Urothelium cell line (cell line): ENCODE data around the gene GFOD2.
"Not testable (repeated sequence)": the region's sequence is repeated elsewhere in the genome, so short reads cannot be mapped to it uniquely, and the experiment has no call there.

ENCODE experiments used
- DNase-seq: peaks from one replicate; pipeline ENCODE4 v3.0.0; 2011; ENCODE audit warnings: low spot score, mixed read lengths
- FAIRE-seq: peaks from 2 replicates; lab custom pipeline; 2011; peaks lifted over from hg19 to GRCh38; lab: Jason Lieb, UNC

The GFOD2 gene

DNA sequence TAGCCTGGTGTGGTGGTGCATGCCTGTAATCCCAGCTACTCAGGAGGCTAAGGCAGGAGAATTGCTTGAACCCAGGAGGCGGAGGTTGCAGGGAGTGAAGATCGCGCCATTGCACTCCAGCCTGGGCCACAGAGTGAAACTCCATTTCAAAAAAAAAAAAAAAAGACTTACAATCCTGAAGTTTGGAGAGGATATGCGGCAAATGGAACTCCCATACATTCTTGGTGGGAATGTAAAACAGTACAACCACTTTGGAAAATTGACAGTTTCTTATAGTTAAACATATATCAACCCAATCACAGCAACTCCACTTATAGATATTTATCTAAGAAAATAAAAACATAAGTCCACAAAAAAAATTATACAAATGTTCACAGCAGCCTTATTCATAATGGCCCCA is 11.9 kb downstream of the GFOD2 start:
- FAIRE-seq (no peak), DNase-seq (no peak)

DNA sequence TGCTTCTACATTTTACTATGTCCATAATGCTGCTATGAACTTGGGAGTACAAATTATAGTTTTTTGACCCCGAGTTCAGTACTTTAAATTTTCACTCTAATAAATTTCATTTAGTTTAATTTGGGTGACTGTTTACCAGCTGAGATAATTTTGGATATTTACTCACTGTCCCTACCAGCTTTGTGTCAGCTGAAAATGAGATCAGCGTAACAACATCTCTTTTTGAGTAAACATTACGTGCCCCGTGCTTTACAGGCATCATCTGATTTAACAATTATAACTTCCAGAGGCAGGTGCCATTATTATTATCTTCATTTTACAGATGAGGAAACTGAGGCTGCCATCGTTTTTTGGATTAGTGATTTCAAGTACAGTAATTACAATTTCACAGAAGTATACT is 15.0 kb downstream of the GFOD2 start:
- DNase-seq (no peak), FAIRE-seq (no peak)

DNA sequence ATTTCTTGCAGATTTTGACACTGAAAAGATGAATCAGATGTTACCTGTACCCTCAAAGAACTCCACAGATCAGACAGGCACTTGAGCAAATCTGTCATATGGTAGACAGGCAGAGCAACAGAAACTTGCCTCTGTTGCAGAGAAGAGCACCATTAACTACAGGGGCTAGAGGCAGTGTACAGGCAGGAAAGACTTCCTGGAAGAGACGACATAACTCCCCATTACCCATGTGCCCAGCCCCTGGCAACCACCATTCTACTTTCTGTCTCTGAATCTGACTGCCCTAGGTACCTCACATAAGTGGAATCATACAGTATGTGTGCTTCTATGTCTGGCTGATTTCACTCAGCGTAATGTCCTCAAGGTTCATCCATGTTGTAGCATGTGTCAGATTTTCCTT is 15.5 kb downstream of the GFOD2 start:
- DNase-seq: no peak
- FAIRE-seq: no peak

DNA sequence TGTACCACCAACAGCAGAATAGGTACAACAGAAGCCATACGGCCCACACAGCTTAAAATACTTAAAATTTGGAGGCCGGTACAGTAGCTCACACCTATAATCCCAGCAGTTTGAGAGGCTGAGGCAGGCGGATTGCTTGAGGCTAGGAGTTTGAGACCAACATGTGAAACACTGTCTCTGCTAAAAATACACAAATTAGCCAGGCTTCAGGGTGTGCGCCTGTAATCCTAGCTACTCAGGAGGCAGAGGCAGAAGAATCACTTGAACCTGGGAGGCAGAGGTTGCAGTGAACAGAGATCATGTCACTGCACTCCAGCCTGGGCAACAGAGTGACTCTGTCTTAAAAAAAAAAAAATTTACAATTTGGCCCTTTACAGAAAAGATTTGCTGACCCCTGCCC is 17.0 kb downstream of the GFOD2 start:
- no peak for DNase-seq
- FAIRE-seq: no peak

DNA sequence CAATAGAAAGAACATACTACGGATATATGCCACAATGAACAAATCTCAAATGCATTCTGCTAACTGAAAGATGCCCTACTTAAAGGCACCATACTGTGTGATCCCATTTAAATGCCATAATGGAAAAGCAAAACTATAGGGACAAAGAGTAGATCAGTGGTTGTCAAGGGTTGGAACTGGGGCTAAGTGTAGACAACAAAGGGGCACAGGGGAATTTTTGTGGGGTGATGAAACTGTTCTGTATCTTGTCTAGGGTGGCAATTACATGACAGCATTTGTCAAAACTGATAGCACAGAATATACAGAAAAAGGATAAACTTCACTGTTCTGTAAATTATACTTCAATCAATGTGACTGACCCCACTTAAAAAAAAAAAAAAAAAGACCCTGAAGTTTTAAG is 17.7 kb downstream of the GFOD2 start:
- DNase-seq (no peak), FAIRE-seq (no peak)

DNA sequence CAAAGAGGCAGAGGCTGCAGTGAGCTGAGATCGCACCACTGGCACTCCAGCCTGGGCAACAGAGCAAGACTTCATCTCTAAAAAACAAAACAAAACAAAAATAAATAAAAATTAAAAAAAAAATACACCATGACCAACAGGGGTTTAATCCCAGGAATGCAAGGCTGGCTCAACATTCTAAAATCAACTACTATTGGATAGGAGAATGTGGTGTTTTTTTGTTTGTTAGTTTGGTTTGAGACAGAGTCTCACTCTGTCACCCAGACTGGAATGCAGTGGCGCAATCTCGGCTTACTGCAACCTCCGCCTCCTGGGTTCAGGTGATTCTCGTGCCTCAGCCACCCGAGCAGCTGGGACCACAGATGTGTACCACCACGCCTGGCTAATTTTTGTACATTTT is 19.9 kb downstream of the GFOD2 start:
- FAIRE-seq (no peak), DNase-seq (no peak)

DNA sequence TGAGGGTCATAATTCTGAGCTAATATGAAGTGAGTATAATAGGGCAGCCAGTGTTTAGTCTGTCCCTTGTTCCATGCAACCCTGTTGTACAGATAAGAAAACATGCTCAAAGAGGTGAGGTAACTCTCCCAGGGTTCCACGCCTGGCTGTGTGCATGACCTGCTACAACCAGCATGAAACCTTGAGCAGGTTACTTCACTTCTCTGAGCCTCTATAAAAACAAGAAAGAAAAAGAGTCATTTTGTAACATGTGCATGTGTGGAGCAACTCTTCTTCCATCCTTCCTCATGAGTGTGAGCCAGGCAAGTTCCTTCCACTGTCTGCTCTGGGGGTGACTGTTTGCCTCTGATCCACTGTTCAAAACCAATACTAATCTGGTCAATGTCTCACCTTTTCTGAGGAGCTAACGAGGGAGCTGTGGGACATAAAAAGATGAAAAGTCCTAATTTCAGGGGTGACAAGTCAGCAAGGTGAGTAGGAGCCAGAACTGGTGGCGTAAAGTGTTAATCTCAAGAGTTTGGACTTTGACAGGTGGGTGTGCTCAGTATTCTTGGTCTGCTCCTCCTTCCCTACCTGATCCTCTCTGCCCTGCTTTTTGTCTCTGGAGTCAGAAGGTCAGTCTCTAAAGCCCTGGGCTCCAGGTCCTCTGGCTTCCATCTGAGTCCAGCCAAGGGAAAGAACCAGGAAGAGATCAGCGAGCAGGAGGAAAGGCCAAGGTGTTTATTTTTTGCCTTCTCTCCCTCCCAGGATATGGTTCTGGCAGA is 21.5 kb downstream of the GFOD2 start:
- FAIRE-seq: no peak

DNA sequence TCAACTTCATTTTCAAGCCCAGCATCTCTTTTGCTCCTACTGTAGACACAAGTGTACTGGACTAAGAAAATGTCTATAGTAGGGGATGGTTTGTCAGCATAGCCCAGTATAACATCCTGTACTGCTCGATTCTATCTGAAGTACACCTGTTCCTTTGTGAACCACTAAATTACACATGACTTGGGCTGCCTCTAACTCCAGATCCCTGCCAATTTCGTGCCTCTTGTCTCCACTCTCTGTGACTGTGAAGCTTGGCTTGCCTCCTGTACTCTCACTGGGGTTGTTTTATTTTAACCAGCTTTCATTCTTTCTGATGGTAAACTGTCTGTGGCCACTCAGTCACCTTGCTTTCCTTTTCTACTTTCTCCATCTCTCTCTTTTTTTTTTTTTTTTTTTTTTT is 24.5 kb downstream of the GFOD2 start:
- FAIRE-seq: no peak
- no peak for DNase-seq

More for the DNA sequence above, 21.5 kb downstream of the GFOD2 start:
- DNase-seq: no peak

DNA sequence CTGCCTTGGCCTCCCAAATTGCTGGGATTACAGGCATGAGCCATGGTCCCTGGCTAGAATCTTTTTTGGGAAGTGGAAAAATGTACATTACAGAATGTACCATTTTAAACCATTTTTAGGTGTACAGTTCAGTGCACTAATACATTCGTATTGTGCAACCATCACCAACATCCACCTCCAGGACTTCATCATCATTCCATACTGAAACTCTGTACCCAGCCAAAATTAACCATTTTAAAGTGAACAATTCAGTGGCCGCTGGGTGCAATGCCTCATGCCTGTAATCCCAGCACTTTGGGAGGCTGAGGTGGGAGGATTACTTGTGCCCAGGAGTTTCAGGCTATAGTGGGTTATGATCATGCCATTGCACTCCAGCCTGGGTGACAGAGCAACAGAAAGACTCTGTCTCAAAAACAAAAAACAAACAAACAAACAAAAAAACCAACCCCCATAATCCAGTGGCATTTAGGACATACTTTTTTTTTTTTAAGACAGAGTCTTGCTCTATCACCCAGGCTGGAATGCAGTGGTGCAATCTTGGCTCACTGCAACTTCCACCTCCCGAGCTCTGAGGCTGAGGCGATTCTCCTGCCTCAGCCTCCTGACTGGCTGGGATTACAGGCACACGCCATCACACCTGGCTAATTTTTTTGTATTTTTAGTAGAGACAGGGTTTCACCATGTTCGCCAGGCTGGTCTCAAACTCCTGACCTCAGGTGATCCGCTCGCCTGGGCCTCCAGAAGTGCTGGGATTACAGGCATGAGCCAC is 25.4 kb downstream of the GFOD2 start:
- FAIRE-seq, DNase-seq: not testable (repeated sequence)

DNA sequence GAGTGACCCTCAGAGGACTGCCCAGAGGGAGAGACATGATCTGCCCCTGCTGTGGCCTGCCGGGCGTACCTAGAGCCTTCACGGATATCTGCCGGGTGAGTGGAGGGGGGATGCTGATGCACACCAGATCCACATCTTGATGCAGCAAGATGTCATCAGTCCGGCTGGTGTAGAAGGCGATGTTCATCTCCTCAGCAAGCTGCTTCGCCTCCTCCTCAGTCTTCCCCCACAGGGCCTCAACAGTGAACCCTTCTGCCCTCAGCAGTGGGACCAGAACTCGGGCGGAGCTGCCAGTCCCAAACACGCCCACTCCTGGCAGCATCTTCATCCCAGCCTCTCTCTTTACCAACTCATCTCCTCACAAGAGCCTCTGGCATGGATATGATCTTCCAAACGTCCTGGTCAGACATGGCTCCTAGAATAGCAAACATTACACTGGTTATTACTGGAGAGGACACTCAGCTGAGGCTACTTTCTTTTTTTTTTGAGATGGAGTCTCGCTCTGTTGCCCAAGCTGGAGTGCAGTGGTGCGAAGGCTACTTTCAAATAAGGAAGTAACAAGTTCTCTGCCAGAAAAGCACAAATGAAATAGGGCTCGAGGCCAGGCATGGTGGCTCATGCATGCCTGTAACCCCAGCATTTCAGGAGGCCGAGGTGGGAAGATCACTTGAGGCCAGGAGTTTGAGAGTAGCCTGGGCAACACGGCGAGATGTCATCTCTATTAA is 33.6 kb downstream of the GFOD2 start:
- FAIRE-seq: no peak

DNA sequence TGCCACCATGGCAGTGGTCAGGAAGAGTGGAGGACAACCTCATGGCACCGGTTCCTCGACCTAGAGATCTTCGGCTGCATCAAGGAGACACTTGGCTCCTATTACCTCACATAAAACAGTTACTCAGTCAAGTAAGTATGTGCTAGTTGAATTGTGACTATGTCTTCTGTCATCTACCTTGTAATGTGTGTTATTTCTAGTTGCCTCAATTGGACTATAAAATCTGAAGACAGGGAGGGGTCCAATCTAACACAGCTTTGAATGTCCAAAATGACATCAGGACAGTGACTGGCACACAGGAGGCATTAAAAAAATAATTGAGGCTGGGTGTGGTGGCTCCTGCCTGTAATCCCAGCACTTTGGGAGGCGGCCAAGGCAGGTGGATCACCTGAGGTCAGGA is 35.3 kb downstream of the GFOD2 start:
- no peak for DNase-seq
- FAIRE-seq: no peak

More for the DNA sequence above, 33.6 kb downstream of the GFOD2 start:
- no peak for DNase-seq

DNA sequence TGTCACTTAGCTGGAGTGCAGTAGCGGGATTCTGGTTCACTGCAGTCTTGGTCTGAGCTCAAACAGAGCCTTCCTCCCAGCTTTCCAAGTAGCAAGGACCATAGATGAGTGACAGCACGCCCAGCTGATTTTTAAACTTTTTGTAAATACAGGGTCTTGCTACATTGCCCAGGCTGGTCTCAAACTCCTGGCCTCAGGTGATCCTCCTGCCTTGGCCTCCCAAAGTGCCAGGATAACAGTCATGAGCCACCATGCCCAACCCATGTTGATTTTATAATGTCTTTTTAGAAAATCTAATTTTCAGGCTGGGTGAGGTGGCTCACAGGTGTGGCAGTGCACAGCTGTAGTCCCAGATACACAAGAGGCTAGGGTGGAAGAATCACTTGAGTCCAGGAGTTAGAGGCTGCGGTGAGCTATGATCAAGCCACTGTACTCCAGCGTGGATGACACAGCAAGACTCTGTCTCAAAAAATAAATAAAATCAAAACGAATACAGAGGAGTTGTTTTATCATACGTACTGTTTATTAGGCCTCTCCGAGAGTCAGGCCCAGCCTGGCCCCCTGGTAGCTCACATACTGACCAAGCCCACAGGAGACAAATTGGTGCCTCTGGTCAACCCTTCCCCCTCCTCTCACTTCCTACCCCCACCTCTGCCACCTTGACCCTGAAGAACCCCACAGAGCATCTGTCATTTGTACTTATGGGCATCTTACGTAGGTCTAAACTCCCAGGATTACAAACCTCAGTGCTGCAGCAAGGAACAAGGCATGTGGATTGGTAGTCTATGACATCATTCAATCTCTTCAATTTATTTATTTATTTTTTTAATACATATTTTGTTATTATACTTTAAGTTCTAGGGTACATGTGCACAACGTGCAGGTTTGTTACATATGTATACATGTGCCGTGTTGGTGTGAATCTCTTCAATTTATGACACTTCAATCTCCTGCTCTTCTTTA is 38.9 kb downstream of the GFOD2 start:
- FAIRE-seq (no peak), DNase-seq (no peak)

DNA sequence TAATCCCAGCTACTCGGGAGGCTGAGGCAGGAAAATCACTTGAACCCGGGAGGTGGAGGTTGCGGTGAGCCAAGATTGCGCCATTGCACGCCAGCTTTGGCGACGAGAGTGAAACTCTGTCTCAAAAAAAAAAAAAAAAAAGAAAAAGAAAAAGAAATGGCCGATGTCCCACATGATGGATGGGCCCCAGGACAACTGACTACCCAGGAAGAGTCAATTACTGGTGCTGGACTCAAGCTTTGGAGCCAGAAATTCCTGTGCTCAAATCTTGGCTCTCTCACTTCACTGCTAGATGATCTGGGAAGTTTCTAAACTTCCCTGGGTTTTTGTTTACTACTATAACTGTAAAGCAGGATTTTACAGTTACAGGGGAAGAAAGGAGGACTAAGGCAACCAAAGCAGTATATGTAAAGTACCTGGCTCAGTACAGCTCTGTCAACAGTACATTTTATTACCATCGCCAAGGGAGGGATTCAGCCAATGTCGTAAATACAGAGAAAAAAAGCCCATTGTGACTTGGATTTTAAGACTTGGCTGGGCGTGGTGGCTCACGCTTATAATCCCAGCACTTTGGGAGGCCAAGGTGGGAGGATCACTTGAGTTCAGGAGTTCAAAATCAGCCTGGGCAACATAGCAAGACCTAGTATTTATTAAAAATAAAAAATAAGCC is 40.6 kb downstream of the GFOD2 start:
- DNase-seq (no peak), FAIRE-seq (no peak)

DNA sequence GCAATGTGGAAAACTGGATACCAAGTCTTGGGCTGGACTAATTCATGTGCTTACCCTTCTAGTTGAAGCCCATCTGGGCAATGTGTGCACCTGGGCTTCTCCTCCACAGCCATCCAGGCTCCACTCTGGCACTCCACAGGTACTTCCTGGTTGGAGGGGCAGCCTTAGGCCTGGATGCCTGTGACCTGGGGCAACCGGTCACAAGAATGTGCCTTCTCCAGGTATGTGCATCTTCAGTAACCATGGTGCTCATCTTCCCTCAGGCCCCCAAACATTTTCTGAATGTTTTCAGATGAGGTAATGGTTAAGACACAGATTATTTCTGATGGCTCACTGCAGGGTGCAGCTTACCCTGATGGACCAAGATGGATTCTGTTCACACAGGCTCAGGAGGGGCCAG is 41.4 kb downstream of the GFOD2 start:
- no peak for FAIRE-seq

DNA sequence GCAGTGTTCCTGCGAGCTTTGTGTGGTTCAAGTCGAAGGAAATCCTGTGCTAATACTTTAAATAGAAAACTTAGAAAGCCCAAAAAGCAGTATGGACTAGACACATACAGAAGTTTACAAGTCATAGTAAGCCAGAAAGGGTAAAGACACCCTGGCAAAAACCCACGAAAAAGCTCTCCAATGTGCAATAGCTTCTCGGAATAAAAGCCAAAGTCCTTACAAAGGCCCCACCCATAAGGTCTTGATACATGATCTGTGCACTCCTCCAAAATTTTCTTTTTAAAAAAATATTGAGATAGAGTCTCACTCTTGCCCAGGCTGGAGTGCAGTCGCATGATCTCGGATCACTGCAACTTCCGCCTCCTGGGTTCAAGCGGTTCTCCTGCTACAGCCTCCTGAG is 42.2 kb downstream of the GFOD2 start:
- FAIRE-seq (no peak), DNase-seq (no peak)

More for the DNA sequence above, 41.4 kb downstream of the GFOD2 start:
- no peak for DNase-seq

DNA sequence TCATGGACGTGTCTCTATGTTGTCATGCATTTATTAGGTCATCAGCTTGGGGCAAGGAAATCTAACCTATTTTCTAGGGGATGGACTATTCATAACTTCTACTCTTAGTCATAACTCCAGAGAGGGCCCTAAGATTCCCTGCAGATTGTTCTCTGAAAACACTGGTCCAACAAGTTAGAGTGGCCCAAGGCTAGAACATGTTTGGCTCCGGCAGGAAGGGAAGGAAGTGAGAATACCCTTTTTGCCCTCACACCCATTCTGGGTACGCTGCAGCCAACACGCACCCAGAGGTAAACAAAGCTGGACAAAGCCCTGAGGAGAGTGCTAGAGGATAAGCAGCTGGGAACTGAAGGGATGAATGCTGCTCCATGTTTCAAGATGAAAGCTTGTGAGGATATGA is 42.6 kb downstream of the GFOD2 start:
- no peak for FAIRE-seq
- DNase-seq: no peak

DNA sequence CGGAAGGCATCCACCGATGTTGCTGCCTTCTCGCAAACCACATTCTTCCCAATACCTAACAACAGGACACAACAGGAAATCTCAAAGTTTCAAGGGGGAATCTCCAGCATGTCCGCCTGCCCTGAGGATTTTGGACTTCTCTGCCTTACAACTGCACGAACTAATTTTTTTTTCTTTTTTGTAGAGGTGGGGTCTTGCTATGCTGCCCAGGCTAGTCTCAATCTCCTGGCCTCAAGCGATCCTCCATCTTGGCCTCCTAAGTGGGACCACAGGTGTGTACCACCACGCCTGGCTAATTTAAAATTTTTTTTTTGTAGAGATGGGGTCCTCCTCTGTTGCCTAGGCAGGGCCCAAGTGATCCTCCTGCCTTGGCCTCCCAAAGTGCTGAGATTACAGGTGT is 43.1 kb downstream of the GFOD2 start:
- no peak for DNase-seq
- no peak for FAIRE-seq

DNA sequence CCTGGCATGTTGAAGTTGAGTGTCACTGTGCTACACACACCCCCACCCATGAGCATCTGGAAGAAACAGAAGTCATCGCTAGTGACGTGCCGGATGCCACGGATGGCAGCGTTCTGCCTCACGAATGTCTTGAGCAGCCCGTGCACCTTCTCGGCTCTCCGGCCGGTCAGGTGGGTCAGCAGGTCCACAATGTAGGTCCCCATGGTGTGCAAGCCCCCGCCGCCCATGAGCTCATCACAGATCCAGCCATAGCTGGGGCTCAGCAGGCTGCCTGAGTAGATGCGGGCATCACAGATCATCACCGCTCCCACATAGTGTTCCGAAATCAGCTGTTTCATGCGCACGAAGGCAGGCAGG is 43.6 kb downstream of the GFOD2 start:
- no peak for DNase-seq
- no peak for FAIRE-seq

DNA sequence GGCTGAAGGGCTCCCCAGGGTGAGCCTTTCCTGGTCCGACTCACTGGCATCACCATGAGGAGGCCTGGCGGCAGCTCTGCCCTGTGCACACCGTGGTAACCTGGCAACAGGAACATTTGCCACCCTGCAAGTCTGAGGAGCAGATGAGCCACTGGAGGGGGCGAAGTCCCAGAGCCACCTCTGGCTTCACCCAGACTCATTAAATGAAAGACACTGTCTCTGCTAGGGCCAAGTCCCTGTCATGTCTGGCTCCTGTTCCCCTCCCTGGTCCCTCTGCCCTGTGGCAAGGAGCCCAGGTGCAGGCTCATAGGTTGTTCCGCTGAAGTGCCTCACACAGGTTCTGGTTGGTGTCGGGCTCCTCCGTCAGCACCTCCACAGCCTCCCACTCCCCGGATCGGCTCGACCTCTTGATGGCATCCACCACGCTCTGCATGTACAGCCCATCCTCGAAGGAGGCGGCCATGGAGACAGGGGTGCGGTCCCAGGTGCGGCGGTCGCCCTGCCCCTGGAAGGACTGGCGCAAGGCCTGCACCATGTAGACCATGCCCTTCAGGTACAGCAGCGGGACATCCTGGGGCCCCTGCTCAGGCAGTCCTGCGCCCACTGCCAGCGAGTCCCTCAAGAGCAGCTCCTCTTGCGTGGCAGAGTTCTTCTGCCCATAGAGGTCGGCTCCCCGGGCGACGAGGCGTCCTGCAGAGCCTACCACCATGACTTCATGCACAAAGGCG is 44.1 kb downstream of the GFOD2 start:
- DNase-seq (no peak), FAIRE-seq (no peak)
